IMR-90 (cell line): ENCODE measurements around the gene TMEM181.

Experiments used
- CEBPB ChIP-seq: IDR thresholded peaks from 2 replicates; pipeline ENCODE4 v1.6.1; 2012; ENCODE audit warnings: low read depth, low read length, improper control_type of control experiment
- CTCF ChIP-seq: conservative IDR thresholded peaks from 2 replicates; pipeline ENCODE4 v1.5.1; 2012; ENCODE audit warnings: mild to moderate bottlenecking, low read depth, low read length, improper control_type of control experiment
- MAFK ChIP-seq: IDR thresholded peaks from 2 replicates; pipeline ENCODE4 v1.6.1; 2012; ENCODE audit warnings: low read depth, low read length, improper control_type of control experiment
- MAZ ChIP-seq: IDR thresholded peaks from 2 replicates; pipeline ENCODE4 v1.6.1; 2012; ENCODE audit warnings: low read depth, mild to moderate bottlenecking, low read length, improper control_type of control experiment, moderate library complexity, borderline replicate concordance
- MXI1 ChIP-seq: IDR thresholded peaks from 2 replicates; pipeline ENCODE4 v1.6.1; 2012; ENCODE audit warnings: low read depth, mild to moderate bottlenecking, low read length, moderate library complexity, borderline replicate concordance
- NFE2L2 ChIP-seq: fragments of 150-350 bp; IDR thresholded peaks from 2 replicates; pipeline ENCODE4 v1.6.1; 2016; ENCODE audit warnings: low read depth, mild to moderate bottlenecking, low read length
- POLR2A ChIP-seq: IDR thresholded peaks from 2 replicates; pipeline ENCODE4 v1.6.1; 2012; ENCODE audit warnings: mild to moderate bottlenecking, low read depth, low read length
- SMC3 ChIP-seq: fragments of 150-350 bp; IDR thresholded peaks from 2 replicates; pipeline ENCODE4 v1.6.1; 2016; ENCODE audit warnings: low read depth, mild to moderate bottlenecking, antibody characterized with exemption, low read length, moderate library complexity

GRCh38 chr6:158574800-158575199 lies 14.9 kb downstream of the TMEM181 start:
- TF ChIP-seq POLR2A (no peak), SMC3 (no peak), CTCF (no peak), MAZ (no peak), NFE2L2 (no peak), MAFK (no peak), MXI1 (no peak), CEBPB (no peak)
